K562 (cell line): ENCODE data around the gene PET100. TPM values are rescaled to one million over a fixed set of nuclear protein-coding genes. Genes with fewer than 3 reads are reported as not detected.

ENCODE experiments used
- ATAC-seq: fragments of 200-7000 bp; cut with Tn5 transposase; 3 replicates; pipeline ENCODE4 v1.9.1; 2020; ENCODE audit warnings: moderate library complexity
- BruUV-seq: library from RNA; stranded (reverse); fragments of 400-500 nt; replicated peaks from 2 replicates; lab custom pipeline; 2021; lab: Mats Ljungman, UMichigan
- CTCF ChIA-PET: fragments of 300-600 bp; formaldehyde crosslinking; extraction: SDS; loops from one replicate; lab custom pipeline; 2021; ENCODE audit warnings: low intra/inter-chr PET ratio; lab: Yijun Ruan, JAX
- POLR2A ChIA-PET: fragments of 300-600, 350-650 bp; sonication (Branson Sonifier 250); formaldehyde crosslinking; extraction: SDS; loops from one replicate; lab custom pipeline; 2021; ENCODE audit warnings: antibody characterized with exemption, inconsistent platforms; lab: Yijun Ruan, JAX
- DNase-seq, 4 experiments: peaks; one replicate each; pipeline versions ENCODE4 v3.0.0 to v3.0.0-alpha.2; 2011 to 2018; ENCODE audit warnings: low spot score in 3 of 4, mixed read lengths in 3 of 4; ENCODE audit errors: extremely low read depth in 1 of 4
- FAIRE-seq: peaks from 2 replicates; lab custom pipeline; 2011; peaks lifted over from hg19 to GRCh38; lab: Jason Lieb, UNC
- H2AFZ ChIP-seq: 2 replicates; pipeline ENCODE4 v1.6.0; 2011; ENCODE audit warnings: low read depth, low read length, control low read depth, inconsistent platforms
- H3K27ac ChIP-seq: fragments of 200-600 bp; 3 replicates; pipeline ENCODE4 v1.8.0; 2011; ENCODE audit warnings: low read depth, mild to moderate bottlenecking, control low read depth, inconsistent platforms, low read length, moderate library complexity, mixed read lengths; ENCODE audit errors: extremely low read depth
- H3K27me3 ChIP-seq, 2 experiments: fragments of 300-600 bp in 1 of 2; 2 replicates in 1 of 2; 3 replicates in 1 of 2; pipeline versions ENCODE4 v1.6.0 to v1.8.0; 2011; ENCODE audit warnings: inconsistent platforms in 2 of 2, low read length in 2 of 2, mild to moderate bottlenecking in 1 of 2, mixed read lengths in 1 of 2, moderate library complexity in 1 of 2; ENCODE audit not compliant: control insufficient read depth in 2 of 2, insufficient read depth in 2 of 2
- H3K36me3 ChIP-seq: fragments of 300-600 bp; 3 replicates; pipeline ENCODE4 v1.8.0; 2011; ENCODE audit warnings: mild to moderate bottlenecking, low read length, inconsistent platforms; ENCODE audit not compliant: control insufficient read depth, insufficient read depth
- H3K4me1 ChIP-seq, 2 experiments: fragments of 200-600 bp in 1 of 2; replicated peaks in 1 of 2; 2 replicates in 1 of 2; 3 replicates in 1 of 2; pipeline versions ENCODE4 v1.5.1 to v1.8.0; 2011; ENCODE audit warnings: inconsistent platforms in 2 of 2, low read length in 2 of 2, mild to moderate bottlenecking in 1 of 2, mixed read lengths in 1 of 2, moderate library complexity in 1 of 2; ENCODE audit not compliant: control insufficient read depth in 2 of 2, insufficient read depth in 2 of 2
- H3K4me2 ChIP-seq: 2 replicates; pipeline ENCODE4 v1.6.1; 2011; ENCODE audit warnings: low read length, control low read depth, inconsistent platforms, mixed read lengths; ENCODE audit not compliant: insufficient read depth
- H3K4me3 ChIP-seq: fragments of 200-600 bp; sonication (generic), shearing (Covaris generic); 2 replicates; pipeline ENCODE4 v1.5.1; 2016; ENCODE audit warnings: control low read depth, inconsistent platforms
- H3K79me2 ChIP-seq: fragments of 200-600 bp; 3 replicates; pipeline ENCODE4 v1.8.0; 2011; ENCODE audit warnings: low read length, inconsistent platforms; ENCODE audit not compliant: control insufficient read depth, insufficient read depth
- H3K9ac ChIP-seq, 2 experiments: 2 replicates each; pipeline versions ENCODE4 v1.6.0 to v1.6.1; 2011; ENCODE audit warnings: low read depth in 2 of 2, low read length in 2 of 2, control low read depth in 1 of 2, inconsistent platforms in 1 of 2, mild to moderate bottlenecking in 1 of 2, mixed read lengths in 1 of 2; ENCODE audit not compliant: insufficient read depth in 1 of 2
- H3K9me1 ChIP-seq: one replicate; pipeline ENCODE4 v1.6.0; 2011; ENCODE audit warnings: inconsistent platforms, mild to moderate bottlenecking, low read length, moderate library complexity; ENCODE audit not compliant: control insufficient read depth, insufficient read depth
- H3K9me3 ChIP-seq: replicated peaks from 2 replicates; pipeline ENCODE4 v1.5.1; 2011; ENCODE audit warnings: low read depth, low read length, inconsistent platforms; ENCODE audit not compliant: control insufficient read depth, insufficient read depth
- H4K20me1 ChIP-seq: replicated peaks from 2 replicates; pipeline ENCODE4 v1.6.1; 2011; ENCODE audit warnings: low read length, inconsistent platforms, mixed read lengths; ENCODE audit not compliant: control insufficient read depth, insufficient read depth
- ARID4B ChIP-seq: sonication (generic); formaldehyde crosslinking; IDR thresholded peaks from 2 replicates; pipeline ENCODE4 v1.8.0; 2022; ENCODE audit warnings: mild to moderate bottlenecking, missing genetic modification reagents
- CEBPG ChIP-seq, 3 experiments: fragments of 200-800 bp in 1 of 3; sonication (Bioruptor generic) in 1 of 3; sonication (generic) in 1 of 3; formaldehyde crosslinking in 1 of 3; IDR thresholded peaks in 2 of 3; conservative IDR thresholded peaks in 1 of 3; 2 replicates each; pipeline versions ENCODE4 v1.6.1 to v1.8.0; 2016 to 2022; ENCODE audit warnings: missing compliant biosample characterization in 2 of 3, missing genetic modification characterization in 2 of 3, mild to moderate bottlenecking in 1 of 3, missing genetic modification reagents in 1 of 3
- CHAMP1 ChIP-seq: fragments of 450-650 bp; IDR thresholded peaks from 2 replicates; pipeline ENCODE4 v1.6.1; 2016; ENCODE audit warnings: mild to moderate bottlenecking
- ZNF398 ChIP-seq: fragments of 250-450 bp; sonication (Bioruptor Pico); IDR thresholded peaks from 2 replicates; pipeline ENCODE4 v1.8.0; 2021; ENCODE audit warnings: moderate library complexity, mild to moderate bottlenecking, inconsistent platforms
- ZSCAN29 ChIP-seq: fragments of 450-650 bp; IDR thresholded peaks from 2 replicates; pipeline ENCODE4 v1.6.1; 2017
- WGBS: fragments of 100-300 bp; shearing (Covaris generic); methylation state at CpG from one replicate; pipeline ENCODE4 v1.1.6; 2016; ENCODE audit warnings: low coverage, mixed read lengths; ENCODE audit not compliant: insufficient coverage; ENCODE audit errors: missing lambda C conversion rate; 5-methylcytosine and 5-hydroxymethylcytosine counted together
- in situ Hi-C: fragments of 300-500 bp; cut with MboI; formaldehyde crosslinking; loops from 4 replicates; pipeline ENCODE4 v1.15.0; 2018; ENCODE audit warnings: inconsistent platforms, mixed read lengths
- intact Hi-C: fragments of 100-400 bp; cut with micrococcal nuclease; formaldehyde crosslinking; loops from 2 replicates; pipeline ENCODE4 v1.14.2; 2022
- polyA plus RNA-seq, 8 experiments: library from polyadenylated mRNA; depleted of rRNA in 4 of 8; stranded (reverse) in 5 of 8; unstranded in 3 of 8; fragments of >200 nt; fragmentation: Nextera tagmentation in 2 of 8; fragmentation: Illumina TruSeq in 1 of 8; extraction: Ambion mirVana in 2 of 8; extraction: Trizol in 1 of 8; gene quantifications; 2 replicates each; pipeline versions ENCODE4 v1.2.1 to v1.2.3, GENCODE V29; 2011 to 2014; ENCODE audit warnings: inconsistent platforms in 1 of 8, missing spikeins in 1 of 8
- total RNA-seq, 7 experiments: library from RNA; depleted of rRNA in 6 of 7; stranded (reverse); fragments of >200 nt in 6 of 7; fragmentation: Illumina TruSeq in 2 of 7; extraction: Trizol in 2 of 7; gene quantifications; 2 replicates each; pipeline versions ENCODE4 v1.2.1 to v1.2.3, GENCODE V29; 2011 to 2021; ENCODE audit warnings: low replicate concordance in 1 of 7
- TF ChIP-seq, protein P1 (sequence below), 2 experiments: fragments of 150-350 bp in 1 of 2; IDR thresholded peaks; 2 replicates each; pipeline ENCODE4 v1.6.1; 2012 to 2016; ENCODE audit warnings: low read depth in 2 of 2, low read length in 2 of 2, mild to moderate bottlenecking in 1 of 2, moderate library complexity in 1 of 2

The PET100 gene
- total and polyA plus RNA-seq, 9 of the 15 experiments (the other 6 are each of a cell fraction or from before 2014, with no cell fraction given): 62.3 to 351 (median 98.3) TPM

DNA sequence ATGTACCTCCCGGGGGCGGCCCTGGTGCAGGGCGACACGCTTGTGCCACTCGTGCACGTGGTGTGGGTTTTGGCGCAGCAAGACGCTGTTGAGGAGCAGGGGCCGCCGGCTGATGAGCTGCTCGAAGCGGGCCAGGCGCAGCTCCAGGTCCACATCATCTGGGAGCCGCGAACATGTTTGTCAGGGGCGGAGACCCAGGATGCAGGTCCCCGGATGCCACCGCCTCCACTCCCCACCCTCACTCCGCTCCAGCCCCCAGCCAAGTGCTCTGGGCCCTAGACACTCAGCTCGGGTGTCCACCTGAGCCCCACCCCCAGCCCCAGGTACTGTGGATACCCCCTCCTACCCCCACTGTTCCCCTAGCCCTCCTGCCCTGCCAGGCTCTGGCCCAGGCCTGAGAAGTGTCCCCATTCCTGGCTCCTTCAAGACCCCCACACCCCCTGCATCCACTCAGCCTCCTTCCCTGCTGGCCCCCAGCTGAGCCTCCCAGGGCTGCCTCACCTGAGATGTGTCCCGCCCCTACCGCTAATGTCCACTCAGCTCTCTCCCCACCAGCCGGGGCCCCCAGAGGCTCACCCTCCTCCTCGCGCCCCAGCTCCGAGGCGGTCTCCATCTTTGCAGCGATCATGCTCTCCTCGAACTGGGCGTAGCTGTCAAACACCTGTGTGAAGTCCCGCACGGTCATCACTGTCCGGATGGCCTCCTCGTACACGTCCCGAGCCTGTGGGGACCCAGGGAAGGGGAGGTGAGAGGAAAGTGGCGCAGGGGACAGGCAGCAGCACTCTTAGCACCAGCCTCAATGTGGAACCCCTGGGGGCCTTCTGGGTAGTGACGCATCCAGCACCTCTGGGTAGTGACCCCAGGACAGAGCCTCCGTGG lies 5.6 kb upstream of the PET100 start:
- Histone ChIP-seq H3K9me3 (no peaks in the 10 kb centered on the region), H4K20me1 (no peaks in the 10 kb centered on the region), H3K36me3 (peaks cover 75% of the 10 kb centered on the region; the same call in 2 of the 3 replicates), H3K27ac (no peak overlapping the region), H3K9ac (no peak overlapping the region; a peak in 1 of 4 replicates), H3K9me1 (no peaks in the 10 kb centered on the region), H3K4me1 (peaks cover 4 to 47% of the 10 kb centered on the region in 2 experiments; a peak in 4 of 5 replicates), H2AFZ (no peak overlapping the region), H3K79me2 (peaks cover 28% of the 10 kb centered on the region), H3K4me2 (no peak overlapping the region), H3K27me3 (no peaks in the 10 kb centered on the region), H3K4me3 (no peak overlapping the region)
- WGBS: 91% methylated on average over 28 of the region's 39 CpGs
- in situ Hi-C loops: no loop called here
- intact Hi-C loops: no loop called here
- ChIA-PET POLR2A (interaction anchor here (0.5 to 1.4 kb wide), 6 partner anchors 9 to 540 kb away, joined by 3 to 7 read pairs (median 4); no protein-coding TSS in a partner anchor), CTCF (no interaction called here)
- BruUV-seq: no TSS peak
- FAIRE-seq: no peak
- ATAC-seq: no peak; the same call in 2 of the 3 replicates
- DNase-seq: no peak
- TF ChIP-seq ZSCAN29 (no peak), ARID4B (CRISPR knock-in tag) (no peak), CEBPG (CRISPR knock-in tag; IDR thresholded peaks at IDR 0.05) (no peak), CEBPG (tag; conservative IDR thresholded peaks at IDR 0.05 in 1 of 2, IDR thresholded peaks at IDR 0.05 in 1 of 2) (no peak), CHAMP1 (no peak), ZNF398 (CRISPR knock-in tag) (no peak)
- TF ChIP-seq, protein P1, sequence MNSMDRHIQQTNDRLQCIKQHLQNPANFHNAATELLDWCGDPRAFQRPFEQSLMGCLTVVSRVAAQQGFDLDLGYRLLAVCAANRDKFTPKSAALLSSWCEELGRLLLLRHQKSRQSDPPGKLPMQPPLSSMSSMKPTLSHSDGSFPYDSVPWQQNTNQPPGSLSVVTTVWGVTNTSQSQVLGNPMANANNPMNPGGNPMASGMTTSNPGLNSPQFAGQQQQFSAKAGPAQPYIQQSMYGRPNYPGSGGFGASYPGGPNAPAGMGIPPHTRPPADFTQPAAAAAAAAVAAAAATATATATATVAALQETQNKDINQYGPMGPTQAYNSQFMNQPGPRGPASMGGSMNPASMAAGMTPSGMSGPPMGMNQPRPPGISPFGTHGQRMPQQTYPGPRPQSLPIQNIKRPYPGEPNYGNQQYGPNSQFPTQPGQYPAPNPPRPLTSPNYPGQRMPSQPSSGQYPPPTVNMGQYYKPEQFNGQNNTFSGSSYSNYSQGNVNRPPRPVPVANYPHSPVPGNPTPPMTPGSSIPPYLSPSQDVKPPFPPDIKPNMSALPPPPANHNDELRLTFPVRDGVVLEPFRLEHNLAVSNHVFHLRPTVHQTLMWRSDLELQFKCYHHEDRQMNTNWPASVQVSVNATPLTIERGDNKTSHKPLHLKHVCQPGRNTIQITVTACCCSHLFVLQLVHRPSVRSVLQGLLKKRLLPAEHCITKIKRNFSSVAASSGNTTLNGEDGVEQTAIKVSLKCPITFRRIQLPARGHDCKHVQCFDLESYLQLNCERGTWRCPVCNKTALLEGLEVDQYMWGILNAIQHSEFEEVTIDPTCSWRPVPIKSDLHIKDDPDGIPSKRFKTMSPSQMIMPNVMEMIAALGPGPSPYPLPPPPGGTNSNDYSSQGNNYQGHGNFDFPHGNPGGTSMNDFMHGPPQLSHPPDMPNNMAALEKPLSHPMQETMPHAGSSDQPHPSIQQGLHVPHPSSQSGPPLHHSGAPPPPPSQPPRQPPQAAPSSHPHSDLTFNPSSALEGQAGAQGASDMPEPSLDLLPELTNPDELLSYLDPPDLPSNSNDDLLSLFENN (IDR thresholded peaks at IDR 0.05; ENCODE audit: low read depth in 2 of 2, low read length in 2 of 2): no peak
